NCI-H2107 treated with DMSO at 0.1 percent for 48 hours (cell line): Measurements from ENCODE around the gene GUCY2D.

Source experiments
- DNase-seq: peaks from one replicate; lab custom pipeline; 2025; ENCODE audit not compliant: unreplicated experiment; lab: John Stamatoyannopoulos, UW

GUCY2D gene

GRCh38 chr17:8062435-8062806 is 60.0 kb downstream of the GUCY2D start:
- DNase-seq: no peak

- DNase-seq: no peak
These were observed 60.5 kb downstream of the GUCY2D start for GRCh38 chr17:8062807-8063483.

GRCh38 chr17:8063761-8064534 is 61.5 kb downstream of the GUCY2D start:
- no peak for DNase-seq

- no peak for DNase-seq
These were observed 62.2 kb downstream of the GUCY2D start for GRCh38 chr17:8064561-8065019.

GRCh38 chr17:8066841-8067775 is 64.7 kb downstream of the GUCY2D start:
- DNase-seq: no peak

- DNase-seq: no peak
These were observed 65.4 kb downstream of the GUCY2D start for GRCh38 chr17:8067806-8068205.

- DNase-seq: no peak
These were observed 66.5 kb downstream of the GUCY2D start for GRCh38 chr17:8068736-8069586.

GRCh38 chr17:8069587-8069860 is 67.1 kb downstream of the GUCY2D start:
- no peak for DNase-seq
